Stimulated activated CD8-positive, alpha-beta memory T cell treated with anti-CD3 and anti-CD28 coated beads, Interleukin-15, amount 100 ng/mL, for 4 hours (primary cell): ENCODE data around the gene PTH2R.
"Not testable (repeated sequence)": the region's sequence is repeated elsewhere in the genome, so short reads cannot be mapped to it uniquely, and the experiment has no call there.

Source experiments
- DNase-seq, 2 donors: peaks; one replicate each; pipeline ENCODE4 v3.0.0-alpha.2; 2020; ENCODE audit warnings: low read depth in 2 of 2

PTH2R gene

DNA sequence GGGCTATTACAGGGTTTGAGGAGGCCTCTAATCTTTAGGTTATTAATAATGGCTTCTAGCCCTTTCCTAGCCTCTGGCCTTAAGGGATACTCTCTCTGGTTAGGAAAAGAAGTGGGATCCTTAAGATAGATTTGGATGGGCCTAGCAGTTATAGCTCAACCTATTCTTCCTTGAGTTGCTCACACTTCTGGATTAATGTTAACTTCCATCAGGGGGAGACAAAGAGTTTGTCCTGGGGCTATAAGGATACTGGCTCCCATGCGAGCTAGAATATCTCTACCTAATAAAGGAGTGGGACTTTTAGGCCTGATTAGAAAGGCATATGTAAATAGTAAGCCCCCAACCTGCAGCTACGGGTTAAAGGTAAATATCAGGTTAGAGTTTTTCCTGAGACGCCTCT lies 14.3 kb upstream of the PTH2R start:
- no peak for DNase-seq

GRCh38 chr2:208396796-208397195 lies 9.8 kb upstream of the PTH2R start:
- DNase-seq: not testable (repeated sequence)

DNA sequence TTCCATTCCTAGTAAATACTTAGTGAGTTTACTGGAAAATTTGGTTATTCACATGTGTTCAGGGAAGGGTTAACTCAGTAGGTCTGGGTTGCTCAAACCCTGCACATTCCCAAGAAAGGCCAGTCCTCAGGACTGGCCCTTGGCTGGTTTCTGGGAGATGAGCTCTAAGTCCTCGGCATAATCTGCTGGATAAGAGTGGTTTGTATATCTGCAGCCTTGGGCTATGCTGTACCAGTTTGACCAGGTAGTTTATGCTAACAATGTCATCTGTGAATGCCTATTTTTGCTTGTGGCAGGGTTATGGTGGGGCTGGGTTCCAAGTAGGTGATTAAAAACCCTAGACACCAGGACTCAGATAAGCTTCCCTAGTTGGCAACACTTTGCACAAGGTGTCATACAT lies 7.4 kb upstream of the PTH2R start:
- DNase-seq: no peak

DNA sequence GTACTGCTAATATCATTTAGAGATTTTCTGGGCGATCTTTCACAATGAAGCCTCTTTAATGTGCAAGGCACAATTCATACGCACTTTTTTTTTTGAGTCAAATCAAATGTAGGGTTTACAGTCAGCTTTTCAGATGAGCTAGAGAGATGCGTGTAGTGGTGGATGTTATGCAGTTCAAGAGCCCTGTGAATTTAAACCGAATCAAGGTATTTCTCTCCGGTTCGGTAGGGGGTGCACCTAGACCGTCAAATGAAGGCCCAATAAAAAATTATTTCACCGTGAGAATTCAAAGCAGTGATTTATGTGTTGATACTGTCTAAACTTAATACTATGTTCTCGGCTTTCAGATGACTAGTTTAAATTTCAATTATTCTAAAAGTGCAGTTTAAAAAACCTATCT lies 1.1 kb downstream of the PTH2R start:
- DNase-seq: no peak

GRCh38 chr2:208413931-208414330 lies 7.3 kb downstream of the PTH2R start:
- DNase-seq: no peak

- DNase-seq: no peak
Measured at GRCh38 chr2:208415255-208415654, 8.7 kb downstream of the PTH2R start.

DNA sequence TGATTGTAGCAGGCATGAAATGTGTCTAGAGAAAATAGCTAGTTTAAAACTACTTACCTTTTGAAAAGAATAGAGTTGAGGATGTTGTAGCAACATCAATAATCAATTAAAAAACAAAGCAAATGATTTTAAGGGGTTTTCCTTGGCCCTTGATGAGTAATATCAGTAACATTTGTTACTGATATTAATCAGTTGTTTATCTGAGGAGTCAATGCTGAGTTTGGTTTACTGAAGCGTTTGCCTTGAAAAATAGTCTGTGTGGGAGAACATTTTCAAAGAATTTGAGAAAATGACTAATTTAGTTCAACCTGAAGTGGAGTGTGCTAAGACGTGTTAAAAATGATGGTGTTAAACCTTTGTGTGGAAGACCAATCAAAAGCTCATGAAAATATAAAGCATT lies 9.3 kb downstream of the PTH2R start:
- no peak for DNase-seq

- DNase-seq: no peak
Measured at GRCh38 chr2:208426412-208427045, 19.9 kb downstream of the PTH2R start.

- DNase-seq: no peak
Measured at GRCh38 chr2:208437755-208438154, 31.2 kb downstream of the PTH2R start.

GRCh38 chr2:208440716-208441115 lies 34.1 kb downstream of the PTH2R start:
- no peak for DNase-seq

- DNase-seq: no peak
Measured at GRCh38 chr2:208441951-208442350, 35.4 kb downstream of the PTH2R start.

GRCh38 chr2:208447447-208447846 lies 40.9 kb downstream of the PTH2R start:
- DNase-seq: not testable (repeated sequence)

DNA sequence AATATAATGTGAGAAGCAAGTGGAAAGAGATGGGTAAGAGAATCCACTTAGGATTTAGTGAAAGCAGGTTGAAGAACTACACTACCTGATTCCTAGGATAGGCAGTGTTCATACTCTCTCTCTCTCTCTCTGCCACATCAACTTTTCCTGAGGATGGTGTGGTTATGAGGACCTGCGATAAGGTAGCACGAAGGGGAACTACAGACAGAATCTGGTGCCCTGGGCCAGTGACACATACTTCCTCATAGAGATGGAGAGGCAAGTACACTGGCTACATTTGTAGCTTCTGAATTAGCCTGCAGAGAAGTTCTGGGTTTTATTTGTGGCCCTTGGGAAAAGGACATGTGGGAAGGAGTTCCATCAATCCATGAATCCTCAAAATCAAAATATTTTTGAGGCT lies 44.5 kb downstream of the PTH2R start:
- no peak for DNase-seq

DNA sequence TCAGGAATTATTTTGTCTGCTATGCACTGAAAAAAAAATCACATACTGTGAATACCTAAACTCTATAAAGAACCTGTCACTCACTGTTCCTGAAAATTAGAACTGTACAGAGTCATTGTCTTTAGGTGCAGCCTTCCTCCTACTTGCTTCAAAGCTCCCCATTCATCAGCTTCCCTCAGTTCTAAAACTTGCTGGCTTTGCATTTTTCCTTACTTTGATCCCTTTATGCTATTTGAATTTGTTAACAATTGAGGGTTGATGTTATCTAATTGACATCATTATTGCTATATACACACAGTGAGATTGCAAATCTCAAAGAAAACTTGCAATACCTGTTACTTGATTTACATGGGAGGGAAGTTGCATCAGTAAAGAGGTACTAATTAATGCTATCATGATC lies 48.3 kb downstream of the PTH2R start:
- no peak for DNase-seq

GRCh38 chr2:208463721-208464120 lies 57.1 kb downstream of the PTH2R start:
- no peak for DNase-seq

DNA sequence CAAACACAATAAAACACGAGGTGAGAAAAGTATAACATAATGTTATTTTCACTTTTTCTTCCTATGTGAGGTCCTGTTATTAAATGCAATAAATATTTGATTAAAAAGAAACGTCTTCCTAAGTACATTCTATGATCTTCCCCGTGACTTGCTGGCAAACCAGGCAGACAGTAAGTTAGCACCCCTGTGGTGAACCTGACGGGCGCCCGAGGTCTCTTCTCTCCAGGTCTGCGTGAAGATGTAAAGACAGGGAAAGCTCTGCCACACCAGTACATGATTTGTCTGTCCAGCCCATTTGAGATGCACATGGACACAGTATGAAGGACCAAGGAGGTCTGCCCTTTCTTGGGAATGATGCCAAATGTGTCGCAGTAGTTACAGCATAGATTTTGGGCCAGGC lies 57.6 kb downstream of the PTH2R start:
- DNase-seq: no peak

GRCh38 chr2:208466151-208466919 lies 59.7 kb downstream of the PTH2R start:
- DNase-seq: no peak

DNA sequence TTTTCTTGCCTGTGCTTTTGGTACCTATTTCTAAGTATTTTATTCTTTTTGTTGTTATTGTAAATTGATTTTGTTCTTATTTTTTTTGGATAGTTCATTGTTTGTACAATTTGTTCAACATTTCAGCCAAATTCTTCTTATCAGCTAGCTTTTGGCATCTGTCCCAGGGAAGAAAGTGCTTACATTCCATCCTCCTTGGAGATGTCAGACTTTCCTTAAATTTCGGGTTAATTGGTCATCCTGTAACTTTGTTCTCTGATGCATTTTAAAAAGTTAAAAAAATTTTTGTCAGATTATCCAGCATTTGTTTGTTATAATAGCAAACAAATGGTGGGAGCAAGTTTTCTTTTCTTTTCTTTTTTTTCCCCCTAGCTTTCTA lies 60.3 kb downstream of the PTH2R start:
- DNase-seq: no peak

DNA sequence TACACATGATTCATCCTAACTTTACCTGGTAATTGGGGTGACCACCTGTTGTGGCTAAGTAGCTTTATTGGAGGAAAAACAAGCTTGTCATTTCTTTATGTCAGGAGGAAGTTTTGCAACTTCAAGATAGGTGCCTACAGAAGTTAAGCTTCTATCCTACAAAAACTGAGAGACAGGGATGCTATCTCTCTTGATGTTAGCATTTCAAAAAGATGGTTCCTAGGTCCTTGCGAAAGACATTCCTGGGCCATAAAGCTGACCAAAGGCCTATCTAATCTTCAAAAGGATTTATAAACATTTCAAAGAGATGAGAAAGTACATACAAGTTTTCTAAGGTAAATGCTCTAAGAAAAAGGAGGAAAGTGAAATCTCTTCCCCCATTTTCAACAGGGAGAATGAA lies 61.0 kb downstream of the PTH2R start:
- no peak for DNase-seq

DNA sequence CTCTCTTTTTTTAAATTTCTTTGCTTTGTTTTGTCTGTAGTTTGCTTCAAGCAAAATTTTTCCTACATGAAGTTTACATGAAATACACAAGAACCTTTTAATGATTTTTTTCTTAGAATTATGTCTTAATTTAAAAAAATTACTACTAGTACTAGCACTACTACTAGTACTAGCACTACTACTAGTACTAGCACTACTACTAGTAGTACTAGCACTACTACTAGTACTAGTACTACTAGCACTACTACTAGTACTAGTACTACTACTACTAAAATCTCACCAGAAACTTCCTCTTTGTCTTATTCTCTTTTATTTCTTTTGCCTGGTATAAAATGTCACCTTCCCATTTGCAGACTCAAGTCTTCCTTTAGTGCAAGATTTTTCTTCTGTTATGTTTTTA lies 71.1 kb downstream of the PTH2R start:
- no peak for DNase-seq

DNA sequence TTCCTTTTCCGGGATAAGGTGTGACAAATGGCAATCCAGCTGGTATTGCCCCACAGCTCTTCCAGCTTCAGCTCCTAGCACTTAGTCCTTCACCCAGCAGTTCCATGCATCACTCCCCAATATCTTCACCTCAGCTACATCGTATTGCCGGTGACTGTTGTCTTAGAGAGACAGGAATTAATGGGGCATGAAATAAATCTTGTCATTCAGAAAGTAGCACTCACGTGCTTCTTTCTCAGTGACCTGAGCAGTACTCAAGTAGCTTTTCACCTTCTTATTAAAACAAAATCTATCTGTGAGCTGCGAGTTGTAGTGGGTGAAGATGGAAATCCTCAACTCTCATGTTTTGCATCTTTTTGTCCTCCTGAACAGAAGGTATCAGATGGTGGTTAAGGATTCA lies 72.8 kb downstream of the PTH2R start:
- DNase-seq: no peak

GRCh38 chr2:208481945-208482344 lies 75.4 kb downstream of the PTH2R start:
- DNase-seq: not testable (repeated sequence)

- DNase-seq: not testable (repeated sequence)
Measured at GRCh38 chr2:208482453-208483015, 75.9 kb downstream of the PTH2R start.
